H9 (cell line): Measurements from ENCODE around the gene ADAMTS15. TPM values are rescaled to one million over a fixed set of nuclear protein-coding genes. Genes with fewer than 3 reads are reported as not detected.

Source experiments
- DNase-seq: peaks from one replicate; pipeline ENCODE4 v3.0.0-alpha.2; 2017
- H2AFZ ChIP-seq: one replicate; pipeline ENCODE4 v1.6.1; 2013; ENCODE audit warnings: mild to moderate bottlenecking, low read length, control low read depth, moderate library complexity
- H2AK5ac ChIP-seq: 2 replicates; pipeline ENCODE4 v1.6.1; 2013; ENCODE audit warnings: low read length, control low read depth, mixed read lengths; ENCODE audit not compliant: insufficient read length
- H2BK120ac ChIP-seq: one replicate; pipeline ENCODE4 v1.6.1; 2013; ENCODE audit warnings: low read depth, mild to moderate bottlenecking, low read length, control low read depth, inconsistent platforms; ENCODE audit not compliant: poor library complexity, severe bottlenecking
- H2BK12ac ChIP-seq: 2 replicates; pipeline ENCODE4 v1.6.1; 2013; ENCODE audit warnings: low read length, control low read depth, mixed read lengths, low read depth; ENCODE audit not compliant: insufficient read length
- H2BK15ac ChIP-seq: 2 replicates; pipeline ENCODE4 v1.6.1; 2013; ENCODE audit warnings: low read depth, low read length, control low read depth
- H2BK20ac ChIP-seq: one replicate; pipeline ENCODE4 v1.6.1; 2013; ENCODE audit warnings: low read depth, mild to moderate bottlenecking, low read length, control low read depth, inconsistent platforms; ENCODE audit not compliant: poor library complexity, severe bottlenecking
- H2BK5ac ChIP-seq: 2 replicates; pipeline ENCODE4 v1.6.1; 2013; ENCODE audit warnings: low read length, control low read depth, mixed read lengths; ENCODE audit not compliant: insufficient read length
- H3K14ac ChIP-seq: 2 replicates; pipeline ENCODE4 v1.6.1; 2013; ENCODE audit warnings: low read length, control low read depth; ENCODE audit not compliant: insufficient read depth
- H3K18ac ChIP-seq: 2 replicates; pipeline ENCODE4 v1.6.1; 2013; ENCODE audit warnings: low read depth, mild to moderate bottlenecking, mixed read lengths, low read length, control low read depth; ENCODE audit not compliant: insufficient read length
- H3K23ac ChIP-seq: 2 replicates; pipeline ENCODE4 v1.6.1; 2013; ENCODE audit warnings: low read length, control low read depth, mixed read lengths, low read depth; ENCODE audit not compliant: insufficient read length
- H3K23me2 ChIP-seq: 2 replicates; pipeline ENCODE4 v1.6.1; 2013; ENCODE audit warnings: low read depth, mild to moderate bottlenecking, mixed read lengths, low read length, control low read depth; ENCODE audit not compliant: insufficient read length, poor library complexity, severe bottlenecking
- H3K27ac ChIP-seq: 2 replicates; pipeline ENCODE4 v1.5.1; 2013; ENCODE audit warnings: low read length, control low read depth, mixed read lengths, low read depth; ENCODE audit not compliant: insufficient read length
- H3K27me3 ChIP-seq: 2 replicates; pipeline ENCODE4 v1.6.1; 2013; ENCODE audit warnings: low read length, control low read depth, inconsistent platforms; ENCODE audit not compliant: insufficient read depth
- H3K4ac ChIP-seq: 2 replicates; pipeline ENCODE4 v1.6.1; 2013; ENCODE audit warnings: low read depth, mild to moderate bottlenecking, control low read depth, inconsistent platforms, low read length, moderate library complexity
- H3K4me1 ChIP-seq: 2 replicates; pipeline ENCODE4 v1.6.1; 2013; ENCODE audit warnings: low read length, control low read depth, inconsistent platforms; ENCODE audit not compliant: insufficient read depth
- H3K4me2 ChIP-seq: 2 replicates; pipeline ENCODE4 v1.6.1; 2013; ENCODE audit warnings: low read length, control low read depth, mixed read lengths; ENCODE audit not compliant: insufficient read length, insufficient read depth
- H3K56ac ChIP-seq: 2 replicates; pipeline ENCODE4 v1.6.1; 2013; ENCODE audit warnings: low read depth, mild to moderate bottlenecking, mixed read lengths, low read length, control low read depth; ENCODE audit not compliant: insufficient read length
- H3K79me1 ChIP-seq: 2 replicates; pipeline ENCODE4 v1.6.1; 2013; ENCODE audit warnings: low read depth, mild to moderate bottlenecking, moderate library complexity, low read length, control low read depth, inconsistent platforms; ENCODE audit not compliant: insufficient read depth, poor library complexity, severe bottlenecking
- H3K79me2 ChIP-seq: 2 replicates; pipeline ENCODE4 v1.6.1; 2013; ENCODE audit warnings: low read length, control low read depth, inconsistent platforms; ENCODE audit not compliant: insufficient read depth
- H3K9ac ChIP-seq: 2 replicates; pipeline ENCODE4 v1.6.1; 2013; ENCODE audit warnings: low read length, control low read depth, mixed read lengths; ENCODE audit not compliant: insufficient read length; ENCODE audit errors: extremely low read depth
- H3K9me3 ChIP-seq: one replicate; pipeline ENCODE4 v1.6.1; 2013; ENCODE audit warnings: low read depth, low read length, inconsistent platforms; ENCODE audit not compliant: control insufficient read depth
- H3T11ph ChIP-seq: one replicate; pipeline ENCODE4 v1.6.1; 2013; ENCODE audit warnings: mild to moderate bottlenecking, low read length, control low read depth, inconsistent platforms
- H4K20me1 ChIP-seq: one replicate; pipeline ENCODE4 v1.6.1; 2013; ENCODE audit not compliant: control insufficient read depth, insufficient read length, insufficient read depth
- H4K5ac ChIP-seq: 2 replicates; pipeline ENCODE4 v1.6.1; 2013; ENCODE audit warnings: low read depth, mild to moderate bottlenecking, mixed read lengths, low read length, control low read depth; ENCODE audit not compliant: insufficient read length
- H4K8ac ChIP-seq: replicated peaks from 2 replicates; pipeline ENCODE4 v1.6.1; 2013; ENCODE audit warnings: low read length, control low read depth, mixed read lengths, low read depth; ENCODE audit not compliant: insufficient read length
- H4K91ac ChIP-seq: 2 replicates; pipeline ENCODE4 v1.6.1; 2013; ENCODE audit warnings: low read depth, mild to moderate bottlenecking, moderate library complexity, mixed read lengths, low read length, control low read depth; ENCODE audit not compliant: insufficient read length
- H3K27ac Mint-ChIP-seq, 3 experiments: 2 replicates in 2 of 3; 3 replicates in 1 of 3; pipeline ENCODE4 v1.8.0; 2020 to 2021; ENCODE audit warnings: mixed read lengths in 3 of 3, mild to moderate bottlenecking in 1 of 3, moderate library complexity in 1 of 3
- H3K27me3 Mint-ChIP-seq: 2 replicates; pipeline ENCODE4 v1.8.0; 2021; ENCODE audit warnings: low read depth, mild to moderate bottlenecking, moderate library complexity, mixed read lengths
- H3K36me3 Mint-ChIP-seq, 3 experiments: 2 replicates in 2 of 3; 3 replicates in 1 of 3; pipeline ENCODE4 v1.8.0; 2020 to 2021; ENCODE audit warnings: low read depth in 3 of 3, mixed read lengths in 3 of 3; ENCODE audit not compliant: insufficient read depth in 1 of 3
- H3K4me1 Mint-ChIP-seq, 2 experiments: 2 replicates each; pipeline ENCODE4 v1.8.0; 2020; ENCODE audit warnings: mixed read lengths in 2 of 2
- H3K4me3 Mint-ChIP-seq, 2 experiments: 2 replicates in 1 of 2; 3 replicates in 1 of 2; pipeline ENCODE4 v1.8.0; 2020 to 2021; ENCODE audit warnings: mild to moderate bottlenecking in 2 of 2, mixed read lengths in 2 of 2, moderate library complexity in 1 of 2
- H3K9me3 Mint-ChIP-seq, 2 experiments: 2 replicates in 1 of 2; 3 replicates in 1 of 2; pipeline ENCODE4 v1.8.0; 2020; ENCODE audit warnings: mild to moderate bottlenecking in 2 of 2, mixed read lengths in 2 of 2, moderate library complexity in 1 of 2
- CTCF ChIP-seq: fragments of 200-600 bp; sonication (generic); conservative IDR thresholded peaks from 3 replicates; pipeline ENCODE4 v1.8.0; 2021; ENCODE audit warnings: antibody characterized with exemption, mild to moderate bottlenecking
- WGBS: extraction: QIAGEN DNeasy Blood & Tissue Kit; methylation state at CpG from one replicate; pipeline ENCODE4 v1.1.7; 2013; ENCODE audit warnings: missing lambda C conversion rate, low lambda C conversion rate, mixed read lengths; ENCODE audit not compliant: insufficient read length; ENCODE audit errors: extremely low coverage; 5-methylcytosine and 5-hydroxymethylcytosine counted together
- total RNA-seq: library from RNA; stranded (reverse); gene quantifications from 2 replicates; pipeline ENCODE4 v1.2.1, GENCODE V29; 2021

ADAMTS15 gene
- total RNA-seq, 1 experiment from 2014 or later, result 1.3 TPM

- Mint-ChIP-seq H3K27ac (no peak overlapping the region), H3K27me3 (peaks cover 27% of the 10 kb centered on the region)
- H2BK15ac ChIP-seq, result no peak overlapping the region
Observed at GRCh38 chr11:130435671-130436070, 12.8 kb upstream of the ADAMTS15 start.

More at GRCh38 chr11:130435671-130436070, 12.8 kb upstream of the ADAMTS15 start:
- no peak overlapping the region for H3K27ac ChIP-seq
- peaks cover 4% of the 10 kb centered on the region for H3K23me2 ChIP-seq
- WGBS, result no CpG with 5 or more reads among the region's 4 CpGs
- no peaks in the 10 kb centered on the region for H3K79me1 ChIP-seq
- no peak overlapping the region for H3K18ac ChIP-seq
- no peak for TF ChIP-seq CTCF
- H3K4me3 Mint-ChIP-seq, result no peak overlapping the region
- no peak overlapping the region for H4K8ac ChIP-seq
- no peaks in the 10 kb centered on the region for H4K20me1 ChIP-seq
- no peak overlapping the region for H2BK12ac ChIP-seq
- H2AK5ac ChIP-seq, result no peak overlapping the region
- H3K36me3 Mint-ChIP-seq, result no peaks in the 10 kb centered on the region
- no peaks in the 10 kb centered on the region for H3K27me3 ChIP-seq
- no peak overlapping the region for H3K4me2 ChIP-seq
- H2BK5ac ChIP-seq, result no peak overlapping the region
- H3K4ac ChIP-seq, result no peak overlapping the region
- no peaks in the 10 kb centered on the region; a peak in 2 of 5 replicates for H3K9me3 Mint-ChIP-seq
- no peak for DNase-seq
- H3K56ac ChIP-seq, result no peak overlapping the region
- H2AFZ ChIP-seq, result no peak overlapping the region
- H2BK20ac ChIP-seq, result no peak overlapping the region
- no peaks in the 10 kb centered on the region for H3K79me2 ChIP-seq
- no peak overlapping the region for H3K14ac ChIP-seq
- H4K91ac ChIP-seq, result no peak overlapping the region
- no peaks in the 10 kb centered on the region for H3K4me1 ChIP-seq
- H2BK120ac ChIP-seq, result no peak overlapping the region
- no peak overlapping the region for H4K5ac ChIP-seq
- no peak overlapping the region for H3K23ac ChIP-seq
- H3K4me1 Mint-ChIP-seq, result no peaks in the 10 kb centered on the region
- no peak overlapping the region for H3T11ph ChIP-seq
- no peak overlapping the region for H3K9ac ChIP-seq
- no peaks in the 10 kb centered on the region for H3K9me3 ChIP-seq
